Body of pancreas (tissue), 4 donors: ENCODE data around the gene DNAI7. TPM values are rescaled to one million over a fixed set of nuclear protein-coding genes. Genes with fewer than 3 reads are reported as not detected.

ENCODE experiments used
- ATAC-seq: fragments of 150-250 bp; one replicate; pipeline ENCODE4 v1.9.1; 2016
- DNase-seq, 4 donors: peaks; one replicate each; pipeline ENCODE4 v3.0.0-alpha.2; 2019
- H3K27ac ChIP-seq, 4 donors: fragments of 200-600 bp; sonication (generic); 1 replicate in 3 of 4; 2 replicates in 1 of 4; pipeline versions ENCODE4 v1.5.1 to v1.6.1; 2016 to 2019; ENCODE audit warnings: mild to moderate bottlenecking in 1 of 4, mixed read lengths in 1 of 4, moderate library complexity in 1 of 4
- H3K27me3 ChIP-seq, 2 donors: fragments of 200-600 bp; sonication (generic); one replicate each; pipeline ENCODE4 v1.6.0; 2016; ENCODE audit warnings: mild to moderate bottlenecking in 1 of 2
- H3K36me3 ChIP-seq, 2 donors: fragments of 200-600 bp; sonication (generic); replicated peaks in 1 of 2; 2 replicates each; pipeline ENCODE4 v1.5.1; 2016; ENCODE audit warnings: low read depth in 2 of 2; ENCODE audit not compliant: insufficient read depth in 1 of 2
- H3K4me1 ChIP-seq: fragments of 200-600 bp; sonication (generic); one replicate; pipeline ENCODE4 v1.6.0; 2016
- H3K4me3 ChIP-seq, 2 donors: fragments of 200-600 bp; sonication (generic); 1 replicate in 1 of 2; 2 replicates in 1 of 2; pipeline ENCODE4 v1.5.1; 2016 to 2019
- H3K9me3 ChIP-seq, 3 donors: fragments of 200-600 bp; sonication (generic); 1 replicate in 2 of 3; 2 replicates in 1 of 3; pipeline ENCODE4 v1.5.1; 2016
- CTCF ChIP-seq, 7 experiments: fragments of 450-650 bp in 4 of 7; fragments of 200-600 bp in 3 of 7; sonication (generic) in 3 of 7; IDR thresholded peaks; one replicate each; pipeline ENCODE4 v1.5.1; 2016 to 2019; ENCODE audit warnings: antibody characterized with exemption in 7 of 7
- POLR2A ChIP-seq, 3 donors: fragments of 450-650 bp; IDR thresholded peaks; one replicate each; pipeline ENCODE4 v1.6.1; 2016; ENCODE audit warnings: antibody characterized with exemption in 3 of 3, mild to moderate bottlenecking in 2 of 3
- WGBS, 2 donors: methylation state at CpG; one replicate each; pipeline ENCODE4 v1.1.5; 2017; 5-methylcytosine and 5-hydroxymethylcytosine counted together
- intact Hi-C: fragments of 100-400 bp; cut with DNase I; formaldehyde crosslinking; loops from one replicate; pipeline ENCODE4 v1.15.1; 2023
- total RNA-seq, 2 donors: library from RNA; depleted of rRNA; stranded (reverse); fragments of >200 nt; gene quantifications; one replicate each; pipeline ENCODE4 v1.1.0, GENCODE V29; 2016

Gene DNAI7
- total RNA-seq, 2 donors from 2014 or later: 0.26 TPM; not detected in 1

GRCh38 chr12:25194214-25194613 is 746 bp downstream of the DNAI7 start:
- no peak for DNase-seq
- Histone ChIP-seq H3K27me3 (no peaks in the 10 kb centered on the region), H3K36me3 (no peaks in the 10 kb centered on the region), H3K4me1 (peaks cover 11% of the 10 kb centered on the region), H3K4me3 (peak overlapping the region in 1 of 2 donors; percentile 27), H3K9me3 (no peaks in the 10 kb centered on the region), H3K27ac (peak overlapping the region in 2 of 4 donors; percentile 16 to 91)
- intact Hi-C loops: no loop called here
- TF ChIP-seq POLR2A (IDR thresholded peaks at IDR 0.05): no peak
- no peak for TF ChIP-seq CTCF (IDR thresholded peaks at IDR 0.05)
- no peak for ATAC-seq
- WGBS, 2 donors: 10 to 27% methylated on average over 1 of the region's 1 CpG

GRCh38 chr12:25190793-25191192 is 4.2 kb downstream of the DNAI7 start:
- no peak for ATAC-seq
- no peak overlapping the region for H3K4me3 ChIP-seq
- 90 to 91% methylated on average over 6 of the region's 6 CpGs for WGBS, 2 donors
- H3K27me3 ChIP-seq: no peaks in the 10 kb centered on the region
- H3K4me1 ChIP-seq: no peaks in the 10 kb centered on the region
- intact Hi-C loops: no loop called here
- H3K9me3 ChIP-seq: no peaks in the 10 kb centered on the region
- DNase-seq: no peak
- no peaks in the 10 kb centered on the region for H3K36me3 ChIP-seq
- TF ChIP-seq POLR2A (IDR thresholded peaks at IDR 0.05) (no peak), CTCF (IDR thresholded peaks at IDR 0.05) (no peak)
- H3K27ac ChIP-seq: no peak overlapping the region

DNA sequence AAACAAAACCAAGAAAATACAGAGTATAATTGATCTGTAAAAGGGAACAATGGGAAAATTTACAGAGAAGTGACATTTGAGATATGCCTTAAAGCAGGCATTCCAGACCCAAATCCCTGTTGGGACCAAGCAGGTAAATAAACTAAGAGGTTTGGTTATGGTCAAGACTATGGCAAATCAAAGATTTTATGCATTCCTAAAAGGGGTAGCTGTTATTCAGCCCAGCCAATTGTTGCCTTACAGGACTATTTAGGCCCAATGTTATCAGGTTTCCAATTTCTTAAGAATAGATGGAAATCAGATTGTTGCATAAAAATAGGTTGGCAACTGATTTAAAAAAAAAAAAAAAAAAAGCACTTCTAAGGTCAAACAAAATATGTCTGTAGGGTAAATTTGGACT is 5.3 kb downstream of the DNAI7 start:
- intact Hi-C loops: no loop called here
- Histone ChIP-seq H3K4me1 (no peaks in the 10 kb centered on the region), H3K27me3 (no peaks in the 10 kb centered on the region), H3K9me3 (no peaks in the 10 kb centered on the region), H3K27ac (no peak overlapping the region), H3K4me3 (no peak overlapping the region), H3K36me3 (no peaks in the 10 kb centered on the region)
- no peak for ATAC-seq
- no peak for DNase-seq
- TF ChIP-seq CTCF (IDR thresholded peaks at IDR 0.05) (no peak), POLR2A (IDR thresholded peaks at IDR 0.05) (no peak)

DNA sequence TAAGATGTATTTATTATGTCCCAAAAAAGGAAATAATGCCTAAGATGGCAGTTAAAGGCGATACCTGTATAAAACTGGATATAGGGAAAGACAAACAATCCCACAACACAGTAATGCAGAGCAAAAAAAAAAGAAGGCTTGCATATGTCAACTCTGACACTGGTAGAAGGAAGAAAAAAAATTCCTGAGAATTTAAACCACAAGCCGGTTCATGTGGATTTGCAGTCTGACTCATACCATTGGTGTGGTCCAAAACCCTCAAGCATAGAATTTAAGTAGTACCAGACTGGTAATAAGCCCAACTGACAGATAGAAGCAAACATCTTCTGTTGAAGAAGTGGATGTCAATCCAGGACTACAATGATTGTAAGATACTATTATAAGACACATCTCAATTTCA is 7.2 kb downstream of the DNAI7 start:
- DNase-seq: no peak
- WGBS, 2 donors: 89 to 96% methylated on average over 2 of the region's 2 CpGs
- intact Hi-C loops: no loop called here
- Histone ChIP-seq H3K27me3 (no peaks in the 10 kb centered on the region), H3K4me3 (no peak overlapping the region), H3K27ac (no peak overlapping the region), H3K4me1 (no peaks in the 10 kb centered on the region), H3K9me3 (no peaks in the 10 kb centered on the region), H3K36me3 (no peaks in the 10 kb centered on the region)
- TF ChIP-seq POLR2A (IDR thresholded peaks at IDR 0.05) (no peak), CTCF (IDR thresholded peaks at IDR 0.05) (no peak)
- ATAC-seq: no peak

GRCh38 chr12:25186788-25187402 is 8.1 kb downstream of the DNAI7 start:
- no peaks in the 10 kb centered on the region for H3K27me3 ChIP-seq
- no peak overlapping the region for H3K4me3 ChIP-seq
- peak; percentile 63 for ATAC-seq
- no peak for TF ChIP-seq CTCF (IDR thresholded peaks at IDR 0.05)
- TF ChIP-seq POLR2A (IDR thresholded peaks at IDR 0.05): no peak
- intact Hi-C loops: no loop called here
- H3K9me3 ChIP-seq: no peaks in the 10 kb centered on the region
- H3K27ac ChIP-seq: no peak overlapping the region
- 8 to 17% methylated on average over 3 of the region's 3 CpGs for WGBS, 2 donors
- DNase-seq: no peak
- no peaks in the 10 kb centered on the region for H3K36me3 ChIP-seq
- no peaks in the 10 kb centered on the region for H3K4me1 ChIP-seq
